Measurements from ENCODE around the gene PCDH12.

Gene PCDH12

DNA sequence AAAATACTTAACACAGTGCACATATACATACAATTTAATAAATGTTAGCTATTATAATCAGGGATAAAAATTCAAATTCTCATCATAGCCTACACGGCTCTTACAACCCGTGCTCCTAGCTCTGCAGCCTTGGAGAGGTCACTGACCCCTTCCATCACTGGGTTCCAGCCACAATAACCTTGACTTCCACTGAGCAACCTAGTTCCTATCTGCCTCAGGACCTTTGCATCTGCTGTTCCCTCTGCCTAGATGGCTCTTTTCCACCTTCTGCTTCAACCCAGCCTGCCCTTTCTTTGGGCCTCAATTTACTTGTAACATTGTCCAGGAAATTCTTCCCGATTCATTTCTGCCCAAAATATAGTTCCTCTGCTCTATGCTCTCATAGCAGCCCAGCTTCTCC is 43.2 kb downstream of the PCDH12 start:
- H3K36me3 ChIP-seq (ENCODE audit: control insufficient read depth in 5 of 5, insufficient read depth in 5 of 5, low read length in 5 of 5), result no peaks in the 10 kb centered on the region
- no peak overlapping the region for H3K27ac ChIP-seq (ENCODE audit: low read depth, low read length)
- H3K4me3 ChIP-seq (ENCODE audit: low read depth in 1 of 5, low read length in 5 of 5), result no peak overlapping the region
- H3K4me1 ChIP-seq (ENCODE audit: control insufficient read depth in 5 of 5, insufficient read depth in 5 of 5, low read length in 5 of 5), result peaks cover 0 to 13% (median 12%) of the 10 kb centered on the region in 5 donors
- H3K27me3 ChIP-seq (ENCODE audit: control insufficient read depth in 5 of 5, insufficient read depth in 4 of 5, low read length in 5 of 5), result peaks cover 0 to 4% (median 0%) of the 10 kb centered on the region in 5 donors
- no peak overlapping the region for H3K9ac ChIP-seq (ENCODE audit: low read length in 5 of 5)
- no peaks in the 10 kb centered on the region for H3K9me3 ChIP-seq (ENCODE audit: control insufficient read depth in 5 of 5, low read length in 5 of 5)

DNA sequence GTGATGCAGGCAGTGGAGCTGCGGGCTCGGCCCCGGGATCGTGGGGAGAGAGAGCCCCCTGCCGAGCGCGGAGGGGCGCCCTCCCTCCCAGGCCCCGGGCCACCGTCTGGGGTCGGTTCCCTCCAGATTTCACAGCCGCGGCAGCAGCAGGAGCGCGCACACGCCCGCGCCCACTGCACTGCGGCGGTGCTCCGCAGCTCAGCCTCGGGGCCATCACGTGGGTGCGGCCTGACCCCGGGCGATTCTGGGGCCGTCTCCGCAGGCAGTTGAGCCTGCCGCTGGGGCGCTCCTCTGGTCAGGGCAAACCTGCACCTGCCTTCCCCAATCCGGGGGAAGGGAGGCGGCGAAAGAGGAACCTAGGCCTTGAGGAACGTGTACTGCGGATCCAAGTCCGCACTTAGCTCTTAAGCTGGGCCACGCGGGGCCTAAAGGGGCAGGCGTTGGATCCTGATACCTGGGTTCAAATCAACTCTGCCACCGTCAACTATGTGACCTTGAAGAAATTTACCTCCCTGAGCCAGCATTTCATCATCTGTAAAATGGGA is 43.7 kb downstream of the PCDH12 start:
- Histone ChIP-seq H3K9ac (ENCODE audit: low read length in 5 of 5) (peak overlapping the region in 4 of 5 donors; percentile 32 to 64 (median 50)), H3K36me3 (ENCODE audit: control insufficient read depth in 5 of 5, insufficient read depth in 5 of 5, low read length in 5 of 5) (no peaks in the 10 kb centered on the region), H3K4me3 (ENCODE audit: low read depth in 1 of 5, low read length in 5 of 5) (peak overlapping the region; percentile 50 to 63 (median 52)), H3K4me1 (ENCODE audit: control insufficient read depth in 5 of 5, insufficient read depth in 5 of 5, low read length in 5 of 5) (peaks cover 0 to 13% (median 12%) of the 10 kb centered on the region in 5 donors), H3K27ac (ENCODE audit: low read depth, low read length) (no peak overlapping the region), H3K27me3 (ENCODE audit: control insufficient read depth in 5 of 5, insufficient read depth in 4 of 5, low read length in 5 of 5) (peaks cover 0 to 4% (median 0%) of the 10 kb centered on the region in 5 donors), H3K9me3 (ENCODE audit: control insufficient read depth in 5 of 5, low read length in 5 of 5) (no peaks in the 10 kb centered on the region)

DNA sequence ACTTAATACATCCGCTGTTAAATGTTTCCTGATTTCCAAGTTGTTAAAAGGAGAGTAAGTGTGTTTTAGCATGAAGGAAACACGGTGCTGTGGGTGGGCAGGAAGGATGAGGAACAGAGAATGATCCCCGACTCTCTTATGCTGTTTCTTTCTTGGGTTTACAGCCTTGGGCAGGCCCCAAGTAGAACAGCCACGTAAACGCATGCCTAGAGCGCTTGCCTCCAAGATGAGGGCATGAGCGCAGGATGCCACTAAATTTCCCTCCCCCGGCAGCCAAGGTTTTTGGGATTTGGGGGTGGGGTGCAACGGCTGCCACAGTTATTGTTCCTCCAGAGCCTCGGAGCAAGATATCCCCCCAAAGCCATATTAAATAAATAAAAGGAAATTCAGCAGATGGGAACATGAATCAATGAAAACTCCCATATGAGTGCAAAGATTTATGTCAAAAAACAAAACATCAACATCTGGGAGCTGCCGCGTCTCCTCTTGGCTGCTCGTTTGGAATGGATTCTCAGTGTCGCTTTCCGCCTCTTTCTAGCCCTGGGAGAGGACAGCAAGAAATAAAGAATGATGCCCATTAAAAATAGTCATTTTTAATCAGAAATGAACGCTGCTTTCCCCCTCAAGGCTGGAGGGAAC is 44.3 kb downstream of the PCDH12 start:
- Histone ChIP-seq H3K4me1 (ENCODE audit: control insufficient read depth in 5 of 5, insufficient read depth in 5 of 5, low read length in 5 of 5) (peaks cover 0 to 13% (median 12%) of the 10 kb centered on the region in 5 donors), H3K9me3 (ENCODE audit: control insufficient read depth in 5 of 5, low read length in 5 of 5) (no peaks in the 10 kb centered on the region), H3K4me3 (ENCODE audit: low read depth in 1 of 5, low read length in 5 of 5) (peak overlapping the region; percentile 39 to 63 (median 52)), H3K27ac (ENCODE audit: low read depth, low read length) (no peak overlapping the region), H3K9ac (ENCODE audit: low read length in 5 of 5) (peak overlapping the region in 4 of 5 donors; percentile 32 to 64 (median 50)), H3K27me3 (ENCODE audit: control insufficient read depth in 5 of 5, insufficient read depth in 4 of 5, low read length in 5 of 5) (peaks cover 0 to 4% (median 0%) of the 10 kb centered on the region in 5 donors), H3K36me3 (ENCODE audit: control insufficient read depth in 5 of 5, insufficient read depth in 5 of 5, low read length in 5 of 5) (no peaks in the 10 kb centered on the region)

DNA sequence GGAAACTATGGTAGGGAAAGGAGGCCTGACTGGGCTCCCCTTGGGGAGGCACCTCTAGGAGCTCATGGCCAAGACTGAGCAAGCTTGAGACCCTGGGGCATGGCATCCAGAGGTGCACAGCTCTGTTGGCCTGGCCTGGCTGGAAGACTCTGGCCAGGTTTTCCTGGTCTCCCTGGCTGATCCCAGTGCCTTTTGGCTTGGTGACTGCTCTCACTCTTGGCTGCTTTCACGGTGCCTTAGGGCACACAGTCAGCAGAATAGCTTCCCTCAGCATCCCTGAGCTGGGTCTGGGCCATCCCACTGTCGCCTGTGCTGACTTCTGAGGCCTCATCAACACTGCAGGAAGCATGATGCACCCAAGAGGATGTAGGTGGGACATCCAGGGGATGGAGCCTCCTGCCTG is 47.7 kb downstream of the PCDH12 start:
- Histone ChIP-seq H3K27ac (ENCODE audit: low read depth, low read length) (no peak overlapping the region), H3K4me3 (ENCODE audit: low read depth in 1 of 5, low read length in 5 of 5) (no peak overlapping the region), H3K9me3 (ENCODE audit: control insufficient read depth in 5 of 5, low read length in 5 of 5) (peaks cover 0 to 2% (median 0%) of the 10 kb centered on the region in 5 donors), H3K27me3 (ENCODE audit: control insufficient read depth in 5 of 5, insufficient read depth in 4 of 5, low read length in 5 of 5) (peaks cover 0 to 6% (median 0%) of the 10 kb centered on the region in 5 donors), H3K9ac (ENCODE audit: low read length in 5 of 5) (no peak overlapping the region), H3K4me1 (ENCODE audit: control insufficient read depth in 5 of 5, insufficient read depth in 5 of 5, low read length in 5 of 5) (peaks cover 0 to 13% (median 12%) of the 10 kb centered on the region in 5 donors), H3K36me3 (ENCODE audit: control insufficient read depth in 5 of 5, insufficient read depth in 5 of 5, low read length in 5 of 5) (no peaks in the 10 kb centered on the region)

DNA sequence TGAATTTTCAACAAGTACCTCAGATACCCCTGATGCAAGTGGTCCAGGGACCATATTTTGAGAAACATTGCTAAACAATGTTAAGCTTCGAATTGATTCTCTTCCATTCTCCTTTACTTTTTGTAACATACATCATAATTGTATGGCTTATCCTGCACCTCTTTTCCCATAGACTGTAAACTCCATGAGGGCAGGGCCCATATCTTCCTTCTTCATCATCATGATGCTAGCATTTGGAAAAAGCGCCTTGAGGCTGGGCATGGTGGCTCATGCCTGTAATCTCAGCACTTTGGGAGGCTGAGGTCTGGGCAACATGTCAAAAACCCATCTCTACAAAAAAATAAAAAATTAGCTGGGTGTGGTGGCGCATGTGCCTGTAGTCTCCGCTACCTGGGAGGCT is 48.8 kb downstream of the PCDH12 start:
- Histone ChIP-seq H3K4me3 (ENCODE audit: low read depth in 1 of 5, low read length in 5 of 5) (no peak overlapping the region), H3K9me3 (ENCODE audit: control insufficient read depth in 5 of 5, low read length in 5 of 5) (peaks cover 0 to 2% (median 0%) of the 10 kb centered on the region in 5 donors), H3K9ac (ENCODE audit: low read length in 5 of 5) (no peak overlapping the region), H3K27me3 (ENCODE audit: control insufficient read depth in 5 of 5, insufficient read depth in 4 of 5, low read length in 5 of 5) (peaks cover 0 to 6% (median 0%) of the 10 kb centered on the region in 5 donors), H3K27ac (ENCODE audit: low read depth, low read length) (no peak overlapping the region), H3K4me1 (ENCODE audit: control insufficient read depth in 5 of 5, insufficient read depth in 5 of 5, low read length in 5 of 5) (peaks cover 0 to 9% (median 8%) of the 10 kb centered on the region in 5 donors), H3K36me3 (ENCODE audit: control insufficient read depth in 5 of 5, insufficient read depth in 5 of 5, low read length in 5 of 5) (no peaks in the 10 kb centered on the region)

- peaks cover 0 to 6% (median 0%) of the 10 kb centered on the region in 5 donors for H3K27me3 ChIP-seq (ENCODE audit: control insufficient read depth in 5 of 5, insufficient read depth in 4 of 5, low read length in 5 of 5)
- no peaks in the 10 kb centered on the region for H3K36me3 ChIP-seq (ENCODE audit: control insufficient read depth in 5 of 5, insufficient read depth in 5 of 5, low read length in 5 of 5)
- H3K9me3 ChIP-seq (ENCODE audit: control insufficient read depth in 5 of 5, low read length in 5 of 5), result peaks cover 0 to 2% (median 0%) of the 10 kb centered on the region in 5 donors
- no peak overlapping the region for H3K4me3 ChIP-seq (ENCODE audit: low read depth in 1 of 5, low read length in 5 of 5)
- H3K9ac ChIP-seq (ENCODE audit: low read length in 5 of 5), result no peak overlapping the region
- H3K4me1 ChIP-seq (ENCODE audit: control insufficient read depth in 5 of 5, insufficient read depth in 5 of 5, low read length in 5 of 5), result peaks cover 0 to 5% (median 4%) of the 10 kb centered on the region in 5 donors
- H3K27ac ChIP-seq (ENCODE audit: low read depth, low read length), result no peak overlapping the region
Observed at GRCh38 chr5:141908796-141909195, 49.2 kb downstream of the PCDH12 start.

DNA sequence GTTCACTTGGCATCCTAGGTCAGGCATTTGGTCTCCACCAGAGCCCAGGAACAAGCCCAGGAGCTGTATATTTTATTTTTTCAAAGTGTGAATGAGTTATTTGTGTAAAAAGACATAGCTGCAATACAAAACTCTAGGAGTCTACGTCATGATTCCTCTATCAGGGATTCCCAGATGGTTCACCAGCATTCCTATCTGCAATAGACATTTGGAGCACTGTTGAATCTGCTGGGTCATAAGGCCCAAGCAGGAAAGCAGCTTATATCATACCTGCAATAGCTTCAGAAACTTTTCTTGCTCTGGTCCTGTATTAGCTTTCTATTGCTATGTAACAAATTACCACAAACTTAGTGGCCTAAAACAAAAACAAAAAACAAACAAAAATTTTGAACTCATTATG is 51.0 kb downstream of the PCDH12 start:
- Histone ChIP-seq H3K36me3 (ENCODE audit: control insufficient read depth in 5 of 5, insufficient read depth in 5 of 5, low read length in 5 of 5) (no peaks in the 10 kb centered on the region), H3K4me3 (ENCODE audit: low read depth in 1 of 5, low read length in 5 of 5) (no peak overlapping the region), H3K27me3 (ENCODE audit: control insufficient read depth in 5 of 5, insufficient read depth in 4 of 5, low read length in 5 of 5) (peaks cover 0 to 2% (median 0%) of the 10 kb centered on the region in 5 donors), H3K27ac (ENCODE audit: low read depth, low read length) (no peak overlapping the region), H3K9me3 (ENCODE audit: control insufficient read depth in 5 of 5, low read length in 5 of 5) (peaks cover 0 to 2% (median 0%) of the 10 kb centered on the region in 5 donors), H3K9ac (ENCODE audit: low read length in 5 of 5) (no peak overlapping the region), H3K4me1 (ENCODE audit: control insufficient read depth in 5 of 5, insufficient read depth in 5 of 5, low read length in 5 of 5) (no peaks in the 10 kb centered on the region)

DNA sequence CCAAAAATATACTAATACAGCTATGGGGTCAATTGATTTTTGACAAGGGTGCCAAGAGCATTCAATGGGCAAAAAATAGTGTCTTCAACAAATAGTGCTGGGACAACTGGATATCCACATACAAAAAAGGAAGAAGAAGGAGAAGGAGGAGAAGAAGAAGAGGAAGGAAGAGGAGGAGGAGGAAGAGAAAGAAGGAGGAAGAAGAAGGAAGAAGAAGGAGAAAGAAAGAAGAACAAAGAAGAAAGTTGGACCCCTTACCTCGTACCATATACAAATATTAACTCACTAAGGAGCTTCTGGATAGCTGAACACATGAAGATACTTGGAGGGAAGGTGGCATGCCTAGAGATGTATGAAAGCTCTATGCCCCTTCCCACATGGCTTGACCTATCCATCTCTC is 51.5 kb downstream of the PCDH12 start:
- H3K4me1 ChIP-seq (ENCODE audit: control insufficient read depth in 5 of 5, insufficient read depth in 5 of 5, low read length in 5 of 5), result no peaks in the 10 kb centered on the region
- peaks cover 0 to 2% (median 0%) of the 10 kb centered on the region in 5 donors for H3K9me3 ChIP-seq (ENCODE audit: control insufficient read depth in 5 of 5, low read length in 5 of 5)
- H3K9ac ChIP-seq (ENCODE audit: low read length in 5 of 5), result no peak overlapping the region
- H3K4me3 ChIP-seq (ENCODE audit: low read depth in 1 of 5, low read length in 5 of 5), result no peak overlapping the region
- no peak overlapping the region for H3K27ac ChIP-seq (ENCODE audit: low read depth, low read length)
- H3K27me3 ChIP-seq (ENCODE audit: control insufficient read depth in 5 of 5, insufficient read depth in 4 of 5, low read length in 5 of 5), result peaks cover 0 to 2% (median 0%) of the 10 kb centered on the region in 5 donors
- H3K36me3 ChIP-seq (ENCODE audit: control insufficient read depth in 5 of 5, insufficient read depth in 5 of 5, low read length in 5 of 5), result no peaks in the 10 kb centered on the region

DNA sequence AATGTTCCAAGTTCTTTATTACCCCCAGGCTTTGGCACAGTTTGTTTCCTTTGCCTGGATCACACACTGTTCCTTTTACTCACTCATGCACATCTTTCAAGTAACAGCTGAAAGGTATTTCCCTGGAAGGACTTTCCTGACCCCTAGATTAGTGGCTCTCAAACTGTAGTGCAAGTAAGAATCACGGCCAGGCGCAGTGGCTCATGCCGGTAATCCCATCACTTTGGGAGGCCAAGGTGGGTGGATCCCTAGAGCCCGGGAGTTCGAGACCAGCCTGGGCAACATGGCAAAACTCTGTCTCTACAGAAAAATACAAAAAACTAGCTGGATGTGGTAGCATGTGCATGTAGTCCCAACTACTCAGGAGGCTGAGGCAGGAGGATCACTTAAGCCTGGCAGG is 53.5 kb downstream of the PCDH12 start:
- Histone ChIP-seq H3K4me3 (ENCODE audit: low read depth in 1 of 5, low read length in 5 of 5) (no peak overlapping the region), H3K27me3 (ENCODE audit: control insufficient read depth in 5 of 5, insufficient read depth in 4 of 5, low read length in 5 of 5) (peaks cover 0 to 2% (median 0%) of the 10 kb centered on the region in 5 donors), H3K9ac (ENCODE audit: low read length in 5 of 5) (no peak overlapping the region), H3K9me3 (ENCODE audit: control insufficient read depth in 5 of 5, low read length in 5 of 5) (peaks cover 0 to 2% (median 0%) of the 10 kb centered on the region in 5 donors), H3K4me1 (ENCODE audit: control insufficient read depth in 5 of 5, insufficient read depth in 5 of 5, low read length in 5 of 5) (no peaks in the 10 kb centered on the region), H3K27ac (ENCODE audit: low read depth, low read length) (no peak overlapping the region), H3K36me3 (ENCODE audit: control insufficient read depth in 5 of 5, insufficient read depth in 5 of 5, low read length in 5 of 5) (no peaks in the 10 kb centered on the region)

DNA sequence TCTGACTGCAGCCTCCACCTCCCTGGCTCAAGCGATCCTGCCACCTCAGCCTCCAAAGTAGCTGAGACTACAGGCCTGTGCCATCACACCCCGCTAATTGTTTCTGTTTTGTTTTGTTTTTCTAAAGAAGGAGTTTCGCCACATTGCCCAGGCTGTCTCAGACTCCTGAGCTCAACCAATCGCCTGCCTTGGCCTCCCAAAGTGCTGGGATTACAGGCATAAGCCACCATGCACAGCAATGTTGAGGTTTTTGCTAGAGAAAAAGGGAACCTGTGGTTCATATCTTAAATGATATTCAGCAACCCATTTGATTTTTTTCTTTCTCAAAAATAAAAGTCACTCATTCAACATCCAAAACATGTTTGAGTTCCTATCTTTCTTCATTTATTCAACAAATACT is 54.7 kb downstream of the PCDH12 start:
- H3K27me3 ChIP-seq (ENCODE audit: control insufficient read depth in 5 of 5, insufficient read depth in 4 of 5, low read length in 5 of 5), result peaks cover 0 to 2% (median 0%) of the 10 kb centered on the region in 5 donors
- H3K36me3 ChIP-seq (ENCODE audit: control insufficient read depth in 5 of 5, insufficient read depth in 5 of 5, low read length in 5 of 5), result no peaks in the 10 kb centered on the region
- H3K9me3 ChIP-seq (ENCODE audit: control insufficient read depth in 5 of 5, low read length in 5 of 5), result peaks cover 0 to 2% (median 0%) of the 10 kb centered on the region in 5 donors
- no peak overlapping the region for H3K9ac ChIP-seq (ENCODE audit: low read length in 5 of 5)
- no peaks in the 10 kb centered on the region for H3K4me1 ChIP-seq (ENCODE audit: control insufficient read depth in 5 of 5, insufficient read depth in 5 of 5, low read length in 5 of 5)
- no peak overlapping the region for H3K27ac ChIP-seq (ENCODE audit: low read depth, low read length)
- no peak overlapping the region for H3K4me3 ChIP-seq (ENCODE audit: low read depth in 1 of 5, low read length in 5 of 5)

All from subcutaneous abdominal adipose tissue (tissue), 5 donors.